Mesenchymal stem cell (in vitro differentiated cells and primary cell): Measurements from ENCODE around the gene RNF214.

ENCODE experiments used
- DNase-seq: peaks from one replicate; pipeline ENCODE4 v3.0.0-alpha.2; 2013
- H2AFZ ChIP-seq: one replicate; pipeline ENCODE4 v1.6.1; 2013; ENCODE audit warnings: low read depth, mild to moderate bottlenecking, control low read depth, inconsistent platforms, low read length, moderate library complexity
- H2AK5ac ChIP-seq: 2 replicates; pipeline ENCODE4 v1.6.1; 2013; ENCODE audit warnings: low read length, moderate library complexity, mild to moderate bottlenecking, inconsistent platforms; ENCODE audit not compliant: severe bottlenecking
- H2BK120ac ChIP-seq: one replicate; pipeline ENCODE4 v1.6.1; 2013; ENCODE audit warnings: low read depth, mild to moderate bottlenecking, inconsistent platforms, low read length, moderate library complexity
- H2BK12ac ChIP-seq, 2 experiments: one replicate each; pipeline ENCODE4 v1.6.1; 2013; ENCODE audit warnings: inconsistent platforms in 2 of 2, low read length in 2 of 2, mild to moderate bottlenecking in 2 of 2, moderate library complexity in 2 of 2, control low read depth in 1 of 2
- H2BK15ac ChIP-seq: one replicate; pipeline ENCODE4 v1.6.1; 2013; ENCODE audit warnings: mild to moderate bottlenecking, low read depth, inconsistent platforms; ENCODE audit not compliant: poor library complexity, severe bottlenecking
- H2BK5ac ChIP-seq: 2 replicates; pipeline ENCODE4 v1.6.1; 2013; ENCODE audit warnings: low read depth, mild to moderate bottlenecking, low read length, control low read depth, inconsistent platforms; ENCODE audit not compliant: poor library complexity, severe bottlenecking
- H3K14ac ChIP-seq, 2 experiments: one replicate each; pipeline ENCODE4 v1.6.1; 2013; ENCODE audit warnings: inconsistent platforms in 2 of 2, low read length in 2 of 2, control low read depth in 1 of 2, mild to moderate bottlenecking in 1 of 2, moderate library complexity in 1 of 2
- H3K18ac ChIP-seq, 2 experiments: one replicate each; pipeline ENCODE4 v1.6.1; 2013; ENCODE audit warnings: inconsistent platforms in 2 of 2, low read length in 2 of 2, control low read depth in 1 of 2, low read depth in 1 of 2, mild to moderate bottlenecking in 1 of 2
- H3K23ac ChIP-seq, 2 experiments: one replicate each; pipeline ENCODE4 v1.6.1; 2013; ENCODE audit warnings: inconsistent platforms in 2 of 2, low read length in 2 of 2, mild to moderate bottlenecking in 2 of 2, moderate library complexity in 2 of 2, control low read depth in 1 of 2
- H3K27ac ChIP-seq: 2 replicates; pipeline ENCODE4 v1.5.1; 2013; ENCODE audit warnings: mild to moderate bottlenecking, moderate library complexity, low read length, control low read depth, inconsistent platforms; ENCODE audit not compliant: poor library complexity, severe bottlenecking
- H3K27me3 ChIP-seq, 2 experiments: 2 replicates each; pipeline versions ENCODE4 v1.6.1 to v1.7.0; 2013; ENCODE audit warnings: low read length in 2 of 2, mild to moderate bottlenecking in 2 of 2, moderate library complexity in 2 of 2, control low read depth in 1 of 2, inconsistent platforms in 1 of 2; ENCODE audit not compliant: control insufficient read depth in 1 of 2, insufficient read depth in 1 of 2
- H3K36me3 ChIP-seq, 2 experiments: 2 replicates each; pipeline versions ENCODE4 v1.6.1 to v1.7.0; 2013; ENCODE audit warnings: low read length in 2 of 2, control low read depth in 1 of 2, inconsistent platforms in 1 of 2, low read depth in 1 of 2, mild to moderate bottlenecking in 1 of 2; ENCODE audit not compliant: insufficient read depth in 2 of 2, control insufficient read depth in 1 of 2
- H3K4ac ChIP-seq, 2 experiments: one replicate each; pipeline ENCODE4 v1.6.1; 2013; ENCODE audit warnings: inconsistent platforms in 2 of 2, low read length in 2 of 2, mild to moderate bottlenecking in 2 of 2, moderate library complexity in 2 of 2, control low read depth in 1 of 2, low read depth in 1 of 2
- H3K4me1 ChIP-seq: 2 replicates; pipeline ENCODE4 v1.6.1; 2013; ENCODE audit warnings: low read depth, low read length, control low read depth; ENCODE audit not compliant: control insufficient read depth, insufficient read depth
- H3K4me2 ChIP-seq: 2 replicates; pipeline ENCODE4 v1.6.1; 2013; ENCODE audit warnings: low read length, mild to moderate bottlenecking, inconsistent platforms; ENCODE audit not compliant: poor library complexity, severe bottlenecking
- H3K4me3 ChIP-seq, 2 experiments: 2 replicates each; pipeline versions ENCODE4 v1.5.1 to v1.7.0; 2013; ENCODE audit warnings: low read length in 2 of 2, mild to moderate bottlenecking in 2 of 2, control low read depth in 1 of 2, low read depth in 1 of 2; ENCODE audit not compliant: insufficient read depth in 1 of 2
- H3K79me1 ChIP-seq: replicated peaks from 2 replicates; pipeline ENCODE4 v1.6.1; 2013; ENCODE audit warnings: mild to moderate bottlenecking, control low read depth, low read length, inconsistent platforms; ENCODE audit not compliant: poor library complexity, severe bottlenecking
- H3K9ac ChIP-seq: 2 replicates; pipeline ENCODE4 v1.7.0; 2013; ENCODE audit warnings: mild to moderate bottlenecking, low read length, moderate library complexity
- H3K9me3 ChIP-seq: 2 replicates; pipeline ENCODE4 v1.7.0; 2013; ENCODE audit warnings: mild to moderate bottlenecking, low read length; ENCODE audit not compliant: control insufficient read depth
- H4K8ac ChIP-seq: one replicate; pipeline ENCODE4 v1.6.1; 2013; ENCODE audit warnings: inconsistent platforms, mild to moderate bottlenecking, low read length, moderate library complexity
- H4K91ac ChIP-seq: one replicate; pipeline ENCODE4 v1.6.1; 2013; ENCODE audit warnings: mild to moderate bottlenecking, low read length, inconsistent platforms
- WGBS: methylation state at CpG from one replicate; pipeline ENCODE4 v1.1.7; 2013; ENCODE audit warnings: mixed read lengths; 5-methylcytosine and 5-hydroxymethylcytosine counted together

RNF214 gene

GRCh38 chr11:117332843-117333242 lies 100.4 kb downstream of the RNF214 start:
- no peak overlapping the region for H3K18ac ChIP-seq
- H3K14ac ChIP-seq = no peak overlapping the region
- no peak overlapping the region for H3K4ac ChIP-seq
- no peak overlapping the region for H2BK120ac ChIP-seq
- H2BK15ac ChIP-seq = no peak overlapping the region
- H3K4me1 ChIP-seq = peaks cover 4% of the 10 kb centered on the region
- no peak overlapping the region for H3K23ac ChIP-seq
- no peak overlapping the region for H3K27ac ChIP-seq
- peaks cover 34% of the 10 kb centered on the region for H3K79me1 ChIP-seq
- DNase-seq = no peak
- H4K91ac ChIP-seq = no peak overlapping the region
- H2BK12ac ChIP-seq = no peak overlapping the region
- no peak overlapping the region for H3K4me2 ChIP-seq
- WGBS = 79% methylated on average over 2 of the region's 2 CpGs
- H3K36me3 ChIP-seq = peaks cover 22 to 37% of the 10 kb centered on the region in 2 experiments
- H4K8ac ChIP-seq = no peak overlapping the region
- no peaks in the 10 kb centered on the region for H3K9me3 ChIP-seq
- H2AK5ac ChIP-seq = no peak overlapping the region
- no peak overlapping the region for H2BK5ac ChIP-seq
- no peak overlapping the region for H3K4me3 ChIP-seq
- no peaks in the 10 kb centered on the region for H3K27me3 ChIP-seq
- no peak overlapping the region for H2AFZ ChIP-seq
- no peak overlapping the region for H3K9ac ChIP-seq

GRCh38 chr11:117333917-117334316 lies 101.4 kb downstream of the RNF214 start:
- Histone ChIP-seq H3K27me3 (no peaks in the 10 kb centered on the region), H3K14ac (no peak overlapping the region), H3K9ac (no peak overlapping the region), H2BK15ac (no peak overlapping the region), H2BK120ac (no peak overlapping the region), H2BK5ac (no peak overlapping the region), H4K8ac (no peak overlapping the region), H3K4ac (no peak overlapping the region), H3K9me3 (no peaks in the 10 kb centered on the region), H3K4me1 (peaks cover 4% of the 10 kb centered on the region), H3K23ac (no peak overlapping the region), H3K36me3 (peaks cover 26 to 47% of the 10 kb centered on the region in 2 experiments), H2AFZ (no peak overlapping the region), H2BK12ac (no peak overlapping the region), H3K18ac (no peak overlapping the region), H3K4me2 (no peak overlapping the region), H2AK5ac (no peak overlapping the region), H3K27ac (no peak overlapping the region), H3K4me3 (no peak overlapping the region), H3K79me1 (peaks cover 38% of the 10 kb centered on the region), H4K91ac (no peak overlapping the region)
- no peak for DNase-seq
- WGBS = 95% methylated on average over 8 of the region's 9 CpGs

- Histone ChIP-seq H2BK15ac (no peak overlapping the region), H3K23ac (no peak overlapping the region), H2BK12ac (no peak overlapping the region), H3K4me3 (no peak overlapping the region), H4K91ac (no peak overlapping the region), H3K4me2 (no peak overlapping the region), H3K4me1 (no peaks in the 10 kb centered on the region), H3K18ac (no peak overlapping the region), H3K79me1 (peaks cover 37% of the 10 kb centered on the region), H2BK5ac (no peak overlapping the region), H4K8ac (no peak overlapping the region), H2AK5ac (no peak overlapping the region), H2AFZ (no peak overlapping the region), H3K4ac (no peak overlapping the region), H3K27ac (no peak overlapping the region), H3K9me3 (no peaks in the 10 kb centered on the region), H3K36me3 (peaks cover 31 to 57% of the 10 kb centered on the region in 2 experiments), H3K9ac (no peak overlapping the region), H3K14ac (no peak overlapping the region), H2BK120ac (no peak overlapping the region), H3K27me3 (no peaks in the 10 kb centered on the region)
- no peak for DNase-seq
- 95% methylated on average over 6 of the region's 6 CpGs for WGBS
Observed at GRCh38 chr11:117334896-117335295, 102.4 kb downstream of the RNF214 start.

GRCh38 chr11:117335399-117335798 lies 102.9 kb downstream of the RNF214 start:
- Histone ChIP-seq H3K18ac (no peak overlapping the region), H3K36me3 (peaks cover 34 to 62% of the 10 kb centered on the region in 2 experiments), H3K9me3 (no peaks in the 10 kb centered on the region), H3K4me3 (no peak overlapping the region), H3K27ac (no peak overlapping the region), H2BK12ac (no peak overlapping the region), H2AK5ac (no peak overlapping the region), H3K79me1 (peaks cover 36% of the 10 kb centered on the region), H2AFZ (no peak overlapping the region), H3K4me1 (no peaks in the 10 kb centered on the region), H3K9ac (no peak overlapping the region), H4K8ac (no peak overlapping the region), H3K27me3 (no peaks in the 10 kb centered on the region), H3K4me2 (no peak overlapping the region), H2BK120ac (no peak overlapping the region), H3K4ac (no peak overlapping the region), H3K23ac (no peak overlapping the region), H3K14ac (no peak overlapping the region), H2BK15ac (no peak overlapping the region), H4K91ac (no peak overlapping the region), H2BK5ac (no peak overlapping the region)
- WGBS = 99% methylated on average over 5 of the region's 5 CpGs
- no peak for DNase-seq
